Spleen (tissue), 7 donors: ENCODE data around the gene SCAMP4.

Experiments used
- CTCF ChIP-seq, 11 experiments: fragments of 200-600 bp in 7 of 11; fragments of 450-650 bp in 4 of 11; sonication (generic) in 4 of 11; IDR thresholded peaks in 8 of 11; conservative IDR thresholded peaks in 3 of 11; 1 replicate in 7 of 11; 2 replicates in 4 of 11; pipeline versions ENCODE4 v1.4.0 to v1.8.0; 2016 to 2021; ENCODE audit warnings: antibody characterized with exemption in 11 of 11, inconsistent platforms in 4 of 11, mild to moderate bottlenecking in 1 of 11
- POLR2A ChIP-seq, 3 donors: fragments of 450-650 bp; IDR thresholded peaks; one replicate each; pipeline ENCODE4 v1.5.1; 2017; ENCODE audit warnings: antibody characterized with exemption in 3 of 3, mild to moderate bottlenecking in 1 of 3
- donor health status: DM: no; HTN: no; CAD: no; lungs with moderate emphysema.
- donor health status: DM: no; HTN: no; CAD: no.
- donor health status: DM: no; HTN: no; CAD: no.

- TF ChIP-seq CTCF (IDR thresholded peaks at IDR 0.05 in 8 of 11, conservative IDR thresholded peaks at IDR 0.05 in 3 of 11) (no peak), POLR2A (IDR thresholded peaks at IDR 0.05) (no peak)
These were observed 47.4 kb downstream of the SCAMP4 start for GRCh38 chr19:1952635-1953034.
